NCI-H526 (cell line): ENCODE data around the gene ADIG.

Source experiments
- DNase-seq, 2 experiments: peaks; one replicate each; lab custom pipeline; 2025; lab: John Stamatoyannopoulos, UW

Gene ADIG

DNA sequence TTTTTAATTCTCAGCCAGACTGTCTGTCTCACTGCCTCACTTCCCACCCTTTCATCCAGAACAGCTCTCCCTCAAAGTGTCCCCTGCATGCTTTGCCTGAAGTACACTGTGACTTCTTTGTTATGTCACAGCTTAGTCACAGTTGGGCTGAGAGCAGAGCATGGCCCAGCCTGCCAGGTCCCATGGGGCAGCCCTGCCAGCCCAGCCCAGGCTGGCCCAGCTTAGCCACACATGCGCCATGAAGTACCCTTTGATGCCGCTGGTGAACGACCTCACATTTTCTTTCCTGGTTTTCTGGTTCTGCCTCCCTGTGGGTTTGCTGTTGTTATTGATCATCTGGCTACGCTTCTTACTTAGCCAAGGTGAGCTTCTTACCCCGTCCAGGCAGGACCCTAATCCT, at the start of gene ADIG:
TSS of gene ADIG (plus strand) at position 185 of the 400 bp plus-strand sequence. CDS start at position 239, 54 bp downstream.
- peak; percentile 62 to 84 for DNase-seq

DNA sequence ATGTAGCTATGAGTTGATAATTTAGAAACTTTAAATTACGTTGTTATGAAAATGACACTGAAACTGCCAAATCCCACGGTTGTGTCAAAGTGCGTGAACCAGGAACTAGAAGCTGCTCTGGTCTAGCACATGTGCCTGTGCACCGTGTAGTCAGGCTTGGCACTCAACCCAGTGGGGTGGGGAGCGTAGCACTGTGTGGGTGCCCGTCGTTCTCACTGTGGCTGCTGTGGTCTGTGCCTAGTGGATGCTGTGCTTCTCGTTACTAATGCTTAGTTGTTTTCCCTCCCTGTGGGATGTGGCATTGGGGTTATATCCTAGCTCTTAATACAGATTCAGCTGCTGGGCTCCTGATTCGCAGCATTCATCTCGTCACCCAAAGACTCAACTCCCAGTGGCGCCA, 46.2 kb upstream of the ADIG start:
- no peak for DNase-seq

DNA sequence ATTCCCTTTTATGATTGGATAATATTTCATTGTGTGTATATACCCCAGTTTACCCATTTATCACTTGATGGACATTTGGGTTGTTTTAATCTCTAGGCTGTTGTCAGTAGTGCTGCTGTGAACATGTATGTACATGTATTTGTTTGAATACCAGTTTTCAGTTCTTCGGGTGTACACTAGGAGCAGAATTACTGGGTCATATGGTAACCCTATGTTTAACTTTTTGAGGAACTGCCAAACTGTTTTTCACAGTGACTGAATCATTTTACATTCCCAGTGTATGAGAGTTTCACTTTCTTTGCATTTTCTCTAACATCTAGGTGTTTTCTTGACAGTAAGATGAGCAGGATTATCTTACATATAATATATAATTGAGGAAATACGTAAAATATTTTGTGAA, 44.7 kb upstream of the ADIG start:
- DNase-seq = no peak

DNA sequence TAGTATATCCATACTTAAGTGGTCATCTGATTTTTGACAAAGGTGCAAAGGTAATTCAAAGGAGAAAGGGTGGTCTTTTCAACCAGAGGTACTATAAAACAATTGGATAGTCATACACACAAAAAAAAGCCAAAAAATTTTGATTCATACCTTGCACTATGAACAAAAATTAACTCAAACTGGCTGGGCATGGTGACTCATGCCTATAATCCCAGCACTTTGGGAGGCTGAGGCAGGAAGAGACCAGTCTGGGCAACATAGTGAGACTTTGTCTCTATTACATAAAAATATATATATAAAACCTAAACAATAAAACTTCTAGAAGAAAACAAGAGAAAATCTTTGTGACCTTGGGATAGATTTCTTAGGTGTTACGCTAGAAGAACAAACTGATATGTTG, 43.8 kb upstream of the ADIG start:
- no peak for DNase-seq

DNA sequence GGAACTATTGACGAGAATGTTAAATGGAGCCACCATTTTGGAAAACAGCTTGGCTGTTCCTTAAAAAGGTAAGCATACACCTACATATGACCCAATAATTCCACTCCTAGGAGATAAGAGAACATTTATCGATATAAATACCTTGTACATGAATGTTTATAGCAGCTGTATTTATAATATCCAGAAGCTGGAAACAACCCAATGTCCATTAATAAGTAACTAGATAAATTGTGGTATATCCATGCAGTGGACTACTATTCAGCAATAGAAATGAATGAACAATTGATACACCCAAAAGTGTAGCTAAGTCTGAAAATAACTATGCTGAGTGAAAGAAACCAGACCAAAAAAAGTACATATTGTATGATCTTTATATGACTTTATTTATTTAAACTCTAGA, 42.2 kb upstream of the ADIG start:
- no peak for DNase-seq

DNA sequence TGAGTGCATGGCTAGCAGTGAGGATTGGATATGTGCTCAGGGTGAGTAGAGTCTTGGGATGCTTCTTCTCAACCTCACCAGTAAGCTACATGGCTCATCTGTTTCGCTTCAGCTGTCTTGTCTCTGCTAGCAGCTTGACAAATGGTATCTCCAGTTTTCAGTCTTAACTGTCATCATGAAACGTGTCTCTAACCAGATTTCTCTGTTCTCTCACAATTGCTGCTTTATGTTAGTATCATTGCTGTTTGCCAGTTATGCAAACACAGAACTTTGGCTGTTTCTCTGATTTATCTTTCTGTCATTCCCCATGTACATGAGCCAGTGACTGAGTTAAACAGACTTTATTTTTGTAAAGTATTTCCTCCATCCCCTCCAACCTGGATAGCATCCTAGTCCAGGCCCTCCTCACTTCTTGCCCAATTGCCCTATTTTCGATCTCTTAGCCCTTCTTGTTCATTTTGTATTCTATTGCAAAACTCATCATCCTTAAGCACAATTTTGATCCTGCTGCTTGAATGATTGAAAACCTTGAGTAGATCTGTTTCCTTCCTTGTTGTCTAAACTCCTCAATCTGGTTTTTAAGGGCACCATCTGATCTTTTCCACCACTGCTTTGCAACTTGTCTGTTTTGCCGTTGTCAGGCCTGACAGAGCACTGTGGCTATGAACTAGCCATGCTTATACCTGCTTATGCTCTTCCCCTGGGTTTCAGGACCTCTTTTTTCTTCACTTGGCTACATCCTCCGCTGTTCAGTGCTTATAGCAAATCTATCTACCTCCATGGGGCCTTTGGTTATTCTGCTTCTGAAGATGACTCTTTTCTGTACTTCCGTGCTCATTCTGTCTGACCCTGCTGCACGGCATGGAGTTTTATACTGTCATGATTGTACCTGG, 37.7 kb upstream of the ADIG start:
- peak; percentile 18 to 33 for DNase-seq

DNA sequence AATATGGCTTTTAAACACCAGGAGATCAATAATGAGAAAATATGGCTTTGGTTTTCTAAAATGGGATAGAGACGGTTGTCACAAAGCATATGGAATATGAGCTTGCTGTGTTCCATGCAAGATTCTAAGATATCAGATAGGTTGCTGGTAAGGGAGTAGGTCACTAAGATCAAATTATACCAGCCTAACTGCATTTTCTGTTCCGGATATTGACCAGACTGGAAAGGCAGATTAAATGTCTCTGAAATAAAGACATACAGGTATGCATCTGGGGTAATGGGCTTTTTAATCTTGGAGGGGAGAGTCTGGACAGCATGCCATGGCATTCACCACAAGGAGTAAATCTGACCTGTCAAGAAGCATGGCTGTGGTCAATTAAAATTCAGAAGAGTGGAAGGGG, 35.2 kb upstream of the ADIG start:
- no peak for DNase-seq

DNA sequence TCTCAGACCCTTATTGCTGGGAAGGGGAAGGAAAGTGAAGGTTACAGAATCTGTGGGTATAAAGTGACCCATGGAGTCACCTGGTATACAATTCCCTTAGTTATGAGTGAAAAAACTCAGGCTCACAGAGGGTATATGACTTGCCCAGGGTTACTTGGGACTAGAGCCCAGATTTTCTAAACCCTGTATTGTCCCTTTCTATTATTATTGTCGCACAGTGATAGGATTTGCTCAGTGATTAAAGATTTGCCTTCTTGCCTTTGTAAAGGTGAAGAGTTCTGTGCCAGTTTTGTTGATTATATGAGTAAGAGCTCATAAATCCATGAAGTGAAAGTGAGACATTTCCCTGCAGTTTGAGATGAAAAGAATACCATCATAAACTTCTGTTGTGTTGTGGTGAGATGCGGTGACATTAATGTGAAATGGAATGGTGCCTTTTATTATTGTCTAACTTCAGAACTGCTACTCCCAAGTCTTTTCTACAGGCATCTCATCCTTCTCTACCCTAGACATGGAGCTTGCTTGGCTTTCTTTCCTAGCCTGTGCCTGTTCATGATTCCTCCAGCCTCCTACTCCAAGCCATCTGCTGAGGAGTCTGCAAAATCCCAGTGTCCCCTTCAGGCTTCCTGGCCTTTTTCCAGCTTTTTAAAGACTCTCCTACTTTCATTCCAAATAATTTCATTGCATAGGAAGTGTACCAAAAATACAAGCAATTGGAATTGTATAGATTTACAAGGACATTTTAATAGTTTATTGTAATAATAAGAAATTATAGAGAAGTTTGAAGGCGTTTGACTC, 33.5 kb upstream of the ADIG start:
- DNase-seq = no peak

DNA sequence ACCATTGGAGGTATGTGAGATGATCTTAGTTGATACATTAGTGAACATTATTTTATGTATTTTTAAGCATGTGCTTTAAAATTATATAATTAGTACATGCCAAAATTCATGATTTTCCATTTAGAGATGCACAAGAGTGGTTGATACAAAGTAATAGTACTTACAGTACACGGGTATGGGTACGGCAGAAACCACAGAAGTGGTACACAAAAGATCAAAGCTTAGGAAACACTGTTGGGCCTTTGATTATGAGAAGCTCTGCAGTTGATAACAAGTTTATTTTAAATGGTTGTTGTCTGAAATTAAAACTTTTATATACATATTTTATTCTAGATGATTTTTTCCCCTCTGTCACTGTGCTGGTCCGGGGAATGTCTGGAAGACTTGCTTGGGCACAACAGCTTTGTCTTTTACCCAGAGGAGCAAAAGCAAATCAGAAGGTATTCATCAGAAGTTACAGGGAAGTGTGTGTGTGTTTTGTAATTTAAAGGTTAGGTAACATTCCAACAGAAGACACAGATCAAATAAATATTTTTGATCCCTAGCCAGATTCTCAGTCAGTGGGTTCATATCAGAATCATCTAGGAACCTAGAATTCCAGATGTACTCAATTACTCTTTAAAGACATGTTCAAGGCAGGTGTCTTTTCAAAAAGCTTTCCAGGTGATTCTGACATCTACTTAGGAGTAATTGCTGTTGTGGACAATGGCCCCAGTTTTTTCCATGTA, 32.5 kb upstream of the ADIG start:
- no peak for DNase-seq

DNA sequence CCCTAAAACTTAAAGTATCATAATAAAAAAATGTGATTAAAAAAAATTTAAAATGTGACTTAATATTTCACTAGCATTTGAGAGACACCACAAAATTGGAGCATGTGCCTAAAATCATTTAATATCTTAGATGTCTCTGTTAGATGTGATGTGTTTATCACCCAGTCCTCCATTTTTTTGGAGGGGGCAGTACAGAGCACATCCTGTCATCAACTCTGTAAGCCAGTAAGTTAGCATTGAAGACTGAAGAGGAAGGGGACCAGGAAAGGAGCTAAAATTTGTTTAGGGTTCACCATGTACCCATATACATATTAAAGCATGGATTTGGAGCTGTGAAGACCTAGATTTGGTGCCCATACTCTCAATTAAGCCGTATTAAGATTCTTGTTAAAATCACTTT, 30.7 kb upstream of the ADIG start:
- no peak for DNase-seq

DNA sequence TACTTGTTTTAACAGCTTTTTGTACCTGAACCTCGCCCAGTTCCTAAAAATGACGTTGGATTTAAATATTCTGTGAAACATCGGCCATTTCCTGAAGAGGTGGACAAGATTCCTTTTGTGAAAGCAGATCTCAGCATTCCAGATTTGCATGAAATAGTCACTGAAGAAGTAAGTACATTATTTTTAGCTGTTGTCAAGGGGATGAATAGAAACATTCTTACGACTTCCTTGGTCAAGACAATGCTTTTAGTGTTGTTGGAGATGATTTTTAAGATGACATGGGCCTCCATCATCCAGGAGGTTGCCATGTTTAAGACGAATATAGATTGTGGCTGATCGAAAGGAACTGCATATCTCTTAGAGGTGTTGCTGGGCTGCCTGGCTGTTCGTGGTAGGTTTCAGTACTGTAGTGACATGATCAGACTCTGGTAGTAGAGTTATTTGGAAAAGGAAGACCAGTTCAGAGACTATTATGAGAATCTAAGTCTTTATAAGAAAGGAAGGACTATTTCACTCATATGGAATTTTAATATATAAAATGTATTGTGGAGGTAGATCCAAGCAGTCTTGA, 29.9 kb upstream of the ADIG start:
- DNase-seq = no peak

DNA sequence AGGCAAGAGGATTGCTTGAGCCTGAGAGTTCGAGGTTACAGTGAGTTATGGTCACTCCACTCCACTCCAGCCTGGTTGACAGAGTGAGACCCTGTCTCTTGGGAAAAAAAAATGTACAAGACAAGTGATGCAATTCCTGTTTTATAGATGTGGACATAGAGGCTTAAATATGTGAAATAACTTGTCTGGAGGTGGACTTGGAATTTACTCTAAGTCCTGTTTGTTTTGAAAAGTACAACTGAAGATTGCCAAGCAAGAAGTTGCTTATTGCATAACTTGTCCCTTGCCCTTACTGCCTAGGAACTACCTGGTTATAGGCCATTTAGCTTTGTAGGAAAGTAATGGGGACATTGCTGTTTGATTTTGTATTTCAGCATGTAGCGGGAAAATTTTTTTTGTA, 26.0 kb upstream of the ADIG start:
- no peak for DNase-seq

DNA sequence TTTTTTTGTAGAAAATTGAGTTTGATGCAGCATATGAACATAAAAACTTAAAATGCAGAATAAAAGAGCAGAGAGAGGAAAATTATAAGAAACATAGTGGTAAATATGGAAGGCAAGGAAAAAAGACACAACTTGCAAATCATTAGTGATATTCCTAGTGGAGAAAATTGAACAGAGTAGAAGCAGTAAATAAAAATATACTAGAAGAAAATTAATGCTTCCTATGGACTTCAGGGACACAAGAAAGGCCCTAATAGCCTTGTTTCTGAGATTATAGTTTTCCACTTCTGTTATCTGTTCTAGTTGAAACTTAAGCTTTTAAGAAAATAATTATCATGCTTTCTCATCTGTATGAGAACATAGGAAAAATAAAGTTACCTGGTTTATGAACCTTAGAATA, 25.6 kb upstream of the ADIG start:
- DNase-seq = no peak

DNA sequence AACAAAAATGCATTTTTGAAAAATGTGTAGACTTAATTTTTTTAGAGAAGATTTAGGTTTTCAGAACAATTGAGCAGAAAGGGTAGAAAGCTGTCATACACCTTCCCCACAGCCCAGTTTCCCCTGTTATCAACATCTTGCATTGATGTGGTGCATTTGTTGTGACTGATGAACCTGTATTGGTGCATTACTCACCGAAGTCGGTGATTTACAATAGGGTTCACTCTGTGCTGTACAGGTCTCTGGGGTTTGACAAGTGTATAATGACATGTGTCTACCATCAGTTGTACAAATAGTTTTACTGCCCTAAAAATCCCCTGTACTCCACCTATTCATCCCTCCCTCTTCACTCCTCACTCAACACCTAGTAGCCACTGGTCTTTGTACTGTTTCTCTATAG, 23.8 kb upstream of the ADIG start:
- DNase-seq = no peak

DNA sequence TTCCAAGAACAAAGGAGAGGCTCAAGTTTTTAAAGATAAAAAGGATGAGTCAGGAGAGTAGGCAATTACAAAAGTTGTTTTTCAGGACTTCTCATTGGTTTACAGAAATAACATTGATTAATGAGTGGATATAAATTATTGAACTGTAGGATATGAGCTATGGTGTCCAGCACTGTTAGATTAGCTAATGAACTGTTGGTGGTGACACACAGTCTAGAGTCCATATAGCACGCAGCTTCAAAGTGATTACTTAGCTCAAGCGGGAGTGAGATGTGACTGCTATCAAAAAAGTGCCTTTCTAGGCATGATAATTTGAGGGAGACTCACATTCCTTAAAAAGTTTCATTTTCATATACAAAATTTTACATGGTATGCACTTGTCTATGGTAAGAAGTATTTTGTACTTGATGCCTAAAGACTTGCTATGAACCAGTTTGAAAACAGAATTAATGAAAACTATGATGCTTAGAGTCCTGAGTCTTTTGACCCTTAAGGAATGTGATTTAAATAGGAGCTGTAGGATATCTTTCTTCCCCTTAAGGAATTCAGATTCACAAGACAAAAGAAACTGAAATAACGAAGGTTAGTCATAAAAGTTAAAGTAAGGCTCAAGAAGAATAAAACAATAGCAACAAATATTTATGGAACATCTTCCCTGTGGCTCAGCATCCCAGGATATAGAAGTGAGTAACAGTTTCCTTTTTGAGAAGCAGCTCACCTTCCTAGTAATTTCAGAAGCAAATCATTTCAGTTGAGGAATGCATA, 22.2 kb upstream of the ADIG start:
- DNase-seq = no peak

DNA sequence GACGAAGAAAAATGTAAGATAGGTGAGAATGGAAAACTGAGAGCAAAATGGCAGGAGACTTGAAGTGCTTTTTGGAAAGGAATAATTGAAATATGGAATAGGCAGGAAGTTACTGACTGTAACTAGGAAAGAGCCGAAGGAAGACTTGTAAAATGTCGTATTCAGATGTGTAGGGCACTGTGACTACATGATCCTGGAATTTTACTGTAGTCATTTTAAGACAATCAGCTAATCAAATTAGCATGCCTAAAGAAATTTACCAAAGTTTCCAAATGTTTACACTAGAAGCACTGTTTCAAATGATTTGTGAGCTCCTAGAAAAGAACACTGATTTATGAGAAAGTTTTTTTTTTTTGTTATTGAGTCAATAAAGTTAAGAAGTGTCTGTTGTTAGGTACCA, 21.2 kb upstream of the ADIG start:
- no peak for DNase-seq

DNA sequence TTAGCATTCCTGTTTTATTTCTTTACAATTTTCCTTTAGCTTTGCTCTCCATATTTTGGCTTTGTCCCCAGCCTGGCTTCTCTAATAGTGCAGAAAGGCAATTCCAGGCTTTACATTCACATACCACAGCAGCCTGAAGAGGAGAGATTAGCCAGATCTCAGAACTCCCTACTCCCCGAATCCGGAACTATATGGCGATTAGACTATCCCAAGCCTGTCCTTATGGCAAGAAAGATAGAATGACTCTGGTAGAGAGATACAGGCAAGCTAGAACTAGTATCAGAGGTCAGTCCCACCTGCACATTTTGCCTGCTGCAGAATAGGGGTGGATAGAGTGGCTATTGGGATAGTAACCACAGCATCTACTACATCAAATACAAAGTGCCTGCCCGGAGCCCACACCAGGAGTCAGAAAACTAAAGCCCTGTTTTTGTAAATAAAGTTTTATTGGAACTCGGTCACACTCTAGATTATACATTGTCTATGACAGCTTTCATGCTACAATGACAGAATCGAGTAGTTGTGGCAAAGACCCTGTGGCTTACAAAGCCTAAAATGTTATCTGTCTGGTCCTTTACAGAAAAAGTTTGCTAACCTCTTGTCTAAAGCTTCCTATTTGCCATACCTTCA, 17.1 kb upstream of the ADIG start:
- no peak for DNase-seq

DNA sequence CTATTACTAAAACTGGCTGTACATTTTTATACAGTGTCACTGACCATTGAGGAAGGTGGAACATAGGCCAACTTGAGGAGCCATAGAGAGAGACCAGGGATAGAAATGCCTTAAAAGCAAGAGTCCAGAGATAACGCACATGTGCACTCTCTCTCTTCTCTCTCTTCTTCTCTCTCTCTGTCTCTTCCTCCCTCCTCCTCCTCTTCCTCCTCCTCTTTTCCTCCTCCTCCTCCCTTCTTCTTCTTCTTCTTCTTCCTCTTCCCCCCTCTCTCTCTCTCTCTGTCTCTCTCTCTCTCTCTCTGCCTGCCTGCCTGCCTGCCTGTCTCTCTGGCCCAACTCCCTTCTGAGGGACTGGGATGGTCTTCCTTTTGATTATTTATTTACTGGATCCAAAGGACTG, 16.3 kb upstream of the ADIG start:
- no peak for DNase-seq

DNA sequence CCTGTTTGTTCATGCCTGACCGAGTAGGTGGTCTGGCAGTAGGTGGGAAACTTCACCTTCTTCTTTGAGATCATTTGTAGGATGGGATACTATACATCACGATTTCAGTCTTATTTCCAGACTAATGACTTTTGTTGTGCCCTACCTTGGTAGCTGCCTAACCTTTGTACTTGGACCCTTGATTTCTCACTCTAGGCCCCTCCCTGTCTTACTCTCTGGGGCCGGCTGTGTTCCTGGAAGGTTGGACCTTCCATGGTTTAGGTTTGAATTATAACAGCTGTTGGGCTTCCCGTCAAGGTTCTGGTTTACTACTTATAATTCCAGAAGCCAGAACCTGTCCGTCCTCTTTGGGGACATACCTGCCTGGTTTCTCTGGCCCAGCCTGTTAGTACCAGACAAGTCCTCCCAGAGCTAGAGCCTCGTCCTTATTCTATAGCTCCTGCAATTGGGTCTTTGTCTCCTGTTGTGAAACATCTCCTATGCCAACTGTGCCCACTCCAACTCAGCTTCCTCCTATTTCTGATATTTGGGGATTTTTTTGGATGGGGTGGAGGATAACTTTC, 14.9 kb upstream of the ADIG start:
- DNase-seq = no peak

DNA sequence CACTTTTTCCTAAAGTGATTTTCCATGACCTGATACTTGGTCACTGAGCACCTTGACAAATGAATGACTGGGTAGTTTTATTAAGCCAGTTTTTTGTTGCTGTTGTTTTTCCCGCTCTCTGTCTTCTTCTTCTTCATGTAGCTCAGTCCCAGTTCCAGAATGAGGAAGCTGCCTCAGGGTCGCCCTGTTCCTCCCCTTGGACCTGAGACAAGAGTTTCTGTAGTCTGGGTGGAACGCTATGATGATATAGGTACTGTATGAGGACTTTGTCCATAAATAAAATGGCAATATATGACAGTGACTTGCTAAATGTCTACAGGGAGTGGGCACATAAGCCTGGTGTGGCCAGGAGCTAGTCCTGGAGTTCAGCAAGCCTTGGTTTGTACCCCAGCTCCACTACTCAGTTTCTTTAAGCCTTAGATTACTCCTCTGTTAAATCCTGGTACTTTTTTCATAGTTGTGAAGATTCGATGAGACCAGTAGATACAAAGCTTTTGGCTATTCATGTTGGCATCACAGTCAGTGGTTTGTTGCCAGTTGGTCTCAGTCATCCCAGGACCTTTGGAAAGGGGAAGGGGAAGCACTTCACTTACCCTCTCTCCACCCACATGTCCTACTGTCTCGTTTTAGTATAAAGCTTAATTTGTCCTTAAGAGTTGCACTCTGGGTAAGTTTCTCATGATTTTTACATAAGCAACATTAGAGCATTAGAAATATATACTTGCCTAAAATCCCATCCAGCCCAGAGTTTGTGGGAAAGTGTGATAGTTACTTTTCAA, 11.1 kb upstream of the ADIG start:
- no peak for DNase-seq
